Keratinocyte (primary cell): ENCODE measurements around the gene GAB1. TPM values are rescaled to one million over a fixed set of nuclear protein-coding genes. Genes with fewer than 3 reads are reported as not detected.
A peak's percentile ranks its signal among the peaks of the same experiment; 100 is the strongest.

Experiments
- DNase-seq: peaks from one replicate; pipeline ENCODE4 v3.0.0-alpha.2; 2011; ENCODE audit warnings: low read depth, missing footprints, low spot score
- FAIRE-seq: peaks from 2 replicates; lab custom pipeline; 2011; peaks lifted over from hg19 to GRCh38; lab: Jason Lieb, UNC
- H2AFZ ChIP-seq: 2 replicates; pipeline ENCODE4 v1.6.0; 2012; ENCODE audit warnings: low read length, control low read depth, inconsistent platforms; ENCODE audit not compliant: control insufficient read depth
- H3K27ac ChIP-seq: 2 replicates; pipeline ENCODE4 v1.5.1; 2011; ENCODE audit warnings: low read length; ENCODE audit not compliant: control insufficient read depth, insufficient read depth
- H3K27me3 ChIP-seq: 3 replicates; pipeline ENCODE4 v1.6.0; 2011; ENCODE audit warnings: low read length; ENCODE audit not compliant: control insufficient read depth, insufficient read depth; ENCODE audit errors: extremely low read depth
- H3K36me3 ChIP-seq, 2 experiments: 2 replicates in 1 of 2; 3 replicates in 1 of 2; pipeline ENCODE4 v1.5.1; 2011; ENCODE audit warnings: low read length in 2 of 2, mild to moderate bottlenecking in 1 of 2; ENCODE audit not compliant: control insufficient read depth in 2 of 2, insufficient read depth in 2 of 2; ENCODE audit errors: extremely low read depth in 1 of 2
- H3K4me1 ChIP-seq: 3 replicates; pipeline ENCODE4 v1.5.1; 2011; ENCODE audit warnings: low read length; ENCODE audit not compliant: control insufficient read depth, insufficient read depth; ENCODE audit errors: extremely low read depth
- H3K4me2 ChIP-seq: 3 replicates; pipeline ENCODE4 v1.6.0; 2011; ENCODE audit warnings: low read depth, low read length; ENCODE audit not compliant: control insufficient read depth, insufficient read depth; ENCODE audit errors: extremely low read depth
- H3K4me3 ChIP-seq, 3 experiments: fragments of 200-600 bp in 1 of 3; sonication (generic) in 1 of 3; 2 replicates in 2 of 3; 3 replicates in 1 of 3; pipeline ENCODE4 v1.5.1; 2011 to 2016; ENCODE audit warnings: low read length in 3 of 3, mild to moderate bottlenecking in 3 of 3, control low read depth in 2 of 3, inconsistent platforms in 1 of 3, low read depth in 1 of 3, mixed read lengths in 1 of 3, mixed run types in 1 of 3, moderate library complexity in 1 of 3; ENCODE audit not compliant: control insufficient read depth in 2 of 3, insufficient read depth in 2 of 3; ENCODE audit errors: extremely low read depth in 1 of 3
- H3K79me2 ChIP-seq: 2 replicates; pipeline ENCODE4 v1.6.0; 2012; ENCODE audit warnings: low read length; ENCODE audit not compliant: control insufficient read depth, insufficient read depth
- H3K9ac ChIP-seq: 3 replicates; pipeline ENCODE4 v1.6.0; 2011; ENCODE audit warnings: low read length; ENCODE audit not compliant: control insufficient read depth, insufficient read depth; ENCODE audit errors: extremely low read depth
- H3K9me1 ChIP-seq: 3 replicates; pipeline ENCODE4 v1.6.0; 2011; ENCODE audit warnings: low read length; ENCODE audit not compliant: control insufficient read depth, insufficient read depth; ENCODE audit errors: extremely low read depth
- H3K9me3 ChIP-seq: 2 replicates; pipeline ENCODE4 v1.5.1; 2012; ENCODE audit warnings: low read depth, low read length; ENCODE audit not compliant: control insufficient read depth
- H4K20me1 ChIP-seq: 3 replicates; pipeline ENCODE4 v1.6.0; 2011; ENCODE audit warnings: low read length; ENCODE audit not compliant: control insufficient read depth, insufficient read depth; ENCODE audit errors: extremely low read depth
- EZH2 ChIP-seq: IDR thresholded peaks from one replicate; pipeline ENCODE4 v1.6.1; 2012; ENCODE audit warnings: inconsistent platforms, mild to moderate bottlenecking, low read length, moderate library complexity
- dilution Hi-C: fragments of 300-500 bp; cut with MboI; formaldehyde crosslinking; loops from one replicate; pipeline ENCODE4 v1.7.0; 2020; ENCODE audit warnings: low sequenced_read_pairs; ENCODE audit not compliant: extremely low pct_ligation_motif_present
- polyA plus RNA-seq, 5 experiments: library from polyadenylated mRNA; depleted of rRNA in 3 of 5; stranded (reverse) in 3 of 5; stranded (forward) in 1 of 5; unstranded in 1 of 5; fragments of >200 nt; gene quantifications; 1 replicate in 1 of 5; 2 replicates in 3 of 5; 3 replicates in 1 of 5; pipeline versions ENCODE4 v1.2.1 to v1.2.3, GENCODE V29; 2011 to 2012; ENCODE audit warnings: missing spikeins in 2 of 5, low read depth in 1 of 5, low replicate concordance in 1 of 5
- TF ChIP-seq, protein P1 (sequence below), 3 experiments: IDR thresholded peaks in 1 of 3; conservative IDR thresholded peaks in 1 of 3; optimal IDR thresholded peaks in 1 of 3; 2 replicates in 2 of 3; 3 replicates in 1 of 3; pipeline versions ENCODE3 to v1.5.1; 2011; ENCODE audit warnings: low read length in 3 of 3, mild to moderate bottlenecking in 3 of 3, moderate library complexity in 2 of 3, control low read depth in 1 of 3, inconsistent platforms in 1 of 3; ENCODE audit not compliant: insufficient read depth in 2 of 3; ENCODE audit errors: extremely low read depth in 1 of 3

GAB1 gene
- polyA plus RNA-seq, 1 donor (not counting 4 experiments of a cell fraction or from before 2014, with no cell fraction given) = 11.0 TPM

DNA sequence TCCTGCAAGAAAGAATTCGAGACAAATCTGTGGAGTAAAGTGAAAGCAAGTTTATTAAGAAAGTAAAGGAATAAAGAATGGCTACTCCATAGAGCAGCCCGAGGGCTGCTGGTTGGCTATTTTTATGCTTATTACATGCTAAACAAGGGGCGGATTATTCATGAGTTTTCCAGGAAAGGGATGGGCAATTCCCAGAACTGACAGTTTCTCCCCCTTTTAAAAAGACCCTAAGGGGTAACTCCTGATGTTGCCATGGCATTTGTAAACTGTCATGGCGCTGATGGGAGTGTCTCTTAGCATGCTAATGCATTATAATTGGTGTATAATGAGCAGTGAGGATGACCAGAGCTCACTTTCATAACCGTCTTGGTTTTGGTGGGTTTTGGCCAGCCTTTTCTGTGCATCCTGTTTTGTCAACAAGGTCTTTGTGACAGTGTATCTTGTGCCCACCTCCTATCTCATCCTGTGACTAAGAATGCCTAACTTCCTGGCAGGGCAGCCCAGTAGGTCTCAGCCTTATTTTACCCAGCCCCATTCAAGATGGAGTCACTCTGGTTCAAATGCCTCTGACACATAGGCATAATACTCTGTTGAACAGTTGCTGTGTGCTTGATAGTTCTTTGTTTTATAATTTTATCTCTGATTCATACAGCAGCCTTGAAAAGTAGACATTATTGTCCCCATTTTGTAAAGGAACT, 25.8 kb downstream of the GAB1 start:
- Histone ChIP-seq H3K9me3 (no peaks in the 10 kb centered on the region), H3K4me3 (no peak overlapping the region), H3K9me1 (no peaks in the 10 kb centered on the region), H2AFZ (no peak overlapping the region), H3K27me3 (no peaks in the 10 kb centered on the region), H3K4me2 (no peak overlapping the region), H3K79me2 (peaks cover 37% of the 10 kb centered on the region), H3K36me3 (no peaks in the 10 kb centered on the region), H3K27ac (no peak overlapping the region), H4K20me1 (no peaks in the 10 kb centered on the region), H3K9ac (no peak overlapping the region), H3K4me1 (peaks cover 36% of the 10 kb centered on the region)
- FAIRE-seq = peak; percentile 57
- dilution Hi-C loops = no loop called here
- no peak for DNase-seq
- TF ChIP-seq, protein P1, sequence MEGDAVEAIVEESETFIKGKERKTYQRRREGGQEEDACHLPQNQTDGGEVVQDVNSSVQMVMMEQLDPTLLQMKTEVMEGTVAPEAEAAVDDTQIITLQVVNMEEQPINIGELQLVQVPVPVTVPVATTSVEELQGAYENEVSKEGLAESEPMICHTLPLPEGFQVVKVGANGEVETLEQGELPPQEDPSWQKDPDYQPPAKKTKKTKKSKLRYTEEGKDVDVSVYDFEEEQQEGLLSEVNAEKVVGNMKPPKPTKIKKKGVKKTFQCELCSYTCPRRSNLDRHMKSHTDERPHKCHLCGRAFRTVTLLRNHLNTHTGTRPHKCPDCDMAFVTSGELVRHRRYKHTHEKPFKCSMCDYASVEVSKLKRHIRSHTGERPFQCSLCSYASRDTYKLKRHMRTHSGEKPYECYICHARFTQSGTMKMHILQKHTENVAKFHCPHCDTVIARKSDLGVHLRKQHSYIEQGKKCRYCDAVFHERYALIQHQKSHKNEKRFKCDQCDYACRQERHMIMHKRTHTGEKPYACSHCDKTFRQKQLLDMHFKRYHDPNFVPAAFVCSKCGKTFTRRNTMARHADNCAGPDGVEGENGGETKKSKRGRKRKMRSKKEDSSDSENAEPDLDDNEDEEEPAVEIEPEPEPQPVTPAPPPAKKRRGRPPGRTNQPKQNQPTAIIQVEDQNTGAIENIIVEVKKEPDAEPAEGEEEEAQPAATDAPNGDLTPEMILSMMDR (optimal IDR thresholded peaks at IDR 0.05 in 1 of 3, IDR thresholded peaks at IDR 0.05 in 1 of 3, conservative IDR thresholded peaks at IDR 0.05 in 1 of 3; ENCODE audit: extremely low read depth in 1 of 3, insufficient read depth in 2 of 3, low read length in 3 of 3) = no peak
- no peak for TF ChIP-seq EZH2

- no peak overlapping the region for H3K27ac ChIP-seq
- H4K20me1 ChIP-seq = no peaks in the 10 kb centered on the region
- no peaks in the 10 kb centered on the region for H3K9me1 ChIP-seq
- TF ChIP-seq, protein P1 (optimal IDR thresholded peaks at IDR 0.05 in 1 of 3, IDR thresholded peaks at IDR 0.05 in 1 of 3, conservative IDR thresholded peaks at IDR 0.05 in 1 of 3; ENCODE audit: extremely low read depth in 1 of 3, insufficient read depth in 2 of 3, low read length in 3 of 3) = no peak
- no peaks in the 10 kb centered on the region for H3K27me3 ChIP-seq
- H3K4me2 ChIP-seq = no peak overlapping the region
- H3K36me3 ChIP-seq = no peaks in the 10 kb centered on the region
- H3K4me1 ChIP-seq = peaks cover 28% of the 10 kb centered on the region
- dilution Hi-C loops = no loop called here
- FAIRE-seq (no peak), DNase-seq (no peak)
- H3K79me2 ChIP-seq = peaks cover 37% of the 10 kb centered on the region
- no peaks in the 10 kb centered on the region for H3K9me3 ChIP-seq
- no peak overlapping the region for H3K9ac ChIP-seq
- H3K4me3 ChIP-seq = no peak overlapping the region
- no peak overlapping the region for H2AFZ ChIP-seq
These were observed 26.7 kb downstream of the GAB1 start for GRCh38 chr4:143363332-143363731.
